ENCODE data around the gene CSMD2.

The CSMD2 gene

GRCh38 chr1:33709174-33709782 lies 455.8 kb downstream of the CSMD2 start:
- peak; percentile 35 for DNase-seq

GRCh38 chr1:33706634-33707255 lies 458.3 kb downstream of the CSMD2 start:
- DNase-seq: no peak

- DNase-seq: no peak
Measured at GRCh38 chr1:33703464-33703863, 461.6 kb downstream of the CSMD2 start.

- no peak for DNase-seq
Measured at GRCh38 chr1:33698361-33699035, 466.5 kb downstream of the CSMD2 start.

- no peak for DNase-seq
Measured at GRCh38 chr1:33697816-33698215, 467.2 kb downstream of the CSMD2 start.

GRCh38 chr1:33696962-33697361 lies 468.1 kb downstream of the CSMD2 start:
- no peak for DNase-seq

- no peak for DNase-seq
Measured at GRCh38 chr1:33696311-33696710, 468.7 kb downstream of the CSMD2 start.

- DNase-seq: no peak
Measured at GRCh38 chr1:33692206-33693188, 472.5 kb downstream of the CSMD2 start.

- DNase-seq: no peak
Measured at GRCh38 chr1:33687000-33687399, 478.0 kb downstream of the CSMD2 start.

GRCh38 chr1:33686551-33686950 lies 478.5 kb downstream of the CSMD2 start:
- DNase-seq: no peak

- DNase-seq: no peak
Measured at GRCh38 chr1:33685256-33685655, 479.8 kb downstream of the CSMD2 start.

GRCh38 chr1:33684396-33685179 lies 480.4 kb downstream of the CSMD2 start:
- DNase-seq: no peak

GRCh38 chr1:33683913-33684312 lies 481.1 kb downstream of the CSMD2 start:
- no peak for DNase-seq

- no peak for DNase-seq
Measured at GRCh38 chr1:33682371-33682770, 482.7 kb downstream of the CSMD2 start.

- no peak for DNase-seq
Measured at GRCh38 chr1:33680281-33680840, 484.7 kb downstream of the CSMD2 start.

- DNase-seq: no peak
Measured at GRCh38 chr1:33670567-33670966, 494.5 kb downstream of the CSMD2 start.

GRCh38 chr1:33668695-33669094 lies 496.3 kb downstream of the CSMD2 start:
- no peak for DNase-seq

GRCh38 chr1:33667386-33668282 lies 497.4 kb downstream of the CSMD2 start:
- no peak for DNase-seq

- no peak for DNase-seq
Measured at GRCh38 chr1:33666616-33667015, 498.4 kb downstream of the CSMD2 start.

GRCh38 chr1:33661811-33662454 lies 503.1 kb downstream of the CSMD2 start:
- DNase-seq: no peak
